ENCODE results near the gene CTR9.

DNA sequence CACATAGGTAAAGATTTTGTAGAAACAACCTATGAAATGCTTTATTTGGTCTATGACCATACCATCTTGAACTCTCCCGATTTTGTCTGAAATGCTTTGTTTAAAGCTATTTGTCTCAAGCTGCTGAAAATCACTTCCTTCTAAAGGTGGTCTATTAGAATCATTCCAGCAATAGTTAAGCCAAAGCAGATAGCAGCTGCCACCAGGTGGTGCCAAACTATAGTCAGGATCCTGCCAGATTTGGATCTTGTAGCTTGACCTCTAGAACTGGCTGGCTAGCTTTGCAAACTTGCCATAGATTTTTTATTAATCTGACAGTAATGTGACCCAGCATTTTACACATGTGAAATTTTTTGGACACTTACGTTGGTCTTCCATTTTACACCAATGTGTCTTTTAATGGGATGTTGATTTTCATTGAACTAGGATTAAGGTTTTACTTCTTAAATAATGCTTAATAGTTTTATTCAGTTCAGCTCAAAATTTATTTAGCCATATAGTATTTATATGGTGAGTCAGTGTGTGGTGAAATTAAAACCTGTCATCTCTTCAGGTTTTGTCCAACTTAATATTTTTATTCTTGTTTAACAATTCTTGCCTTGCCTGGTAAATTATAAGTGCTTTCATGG is 19.7 kb downstream of the CTR9 start:
- TF ChIP-seq SAFB2 (IDR thresholded peaks at IDR 0.05; ENCODE audit: borderline replicate concordance, low read depth, low read length, severe bottlenecking) (no peak), JUND (IDR thresholded peaks at IDR 0.05; ENCODE audit: borderline replicate concordance, low read depth, low read length) (no peak), JUND (tag; IDR thresholded peaks at IDR 0.05; ENCODE audit: borderline replicate concordance, low read depth, low read length) (no peak), RFX5 (IDR thresholded peaks at IDR 0.05; ENCODE audit: low read depth, low read length) (no peak), HNRNPK (IDR thresholded peaks at IDR 0.05; ENCODE audit: low read depth, low read length, poor library complexity, severe bottlenecking) (no peak), DDX20 (tag; IDR thresholded peaks at IDR 0.05; ENCODE audit: low read depth) (no peak), SRF (CRISPR knock-in tag; IDR thresholded peaks at IDR 0.05) (no peak), DPF2 (IDR thresholded peaks at IDR 0.05) (no peak), BRCA1 (IDR thresholded peaks at IDR 0.05) (no peak), BRCA1 (CRISPR knock-in tag; IDR thresholded peaks at IDR 0.05) (no peak), HMBOX1 (IDR thresholded peaks at IDR 0.05) (no peak)
